ENCODE data around the gene DLG2.

Gene DLG2

DNA sequence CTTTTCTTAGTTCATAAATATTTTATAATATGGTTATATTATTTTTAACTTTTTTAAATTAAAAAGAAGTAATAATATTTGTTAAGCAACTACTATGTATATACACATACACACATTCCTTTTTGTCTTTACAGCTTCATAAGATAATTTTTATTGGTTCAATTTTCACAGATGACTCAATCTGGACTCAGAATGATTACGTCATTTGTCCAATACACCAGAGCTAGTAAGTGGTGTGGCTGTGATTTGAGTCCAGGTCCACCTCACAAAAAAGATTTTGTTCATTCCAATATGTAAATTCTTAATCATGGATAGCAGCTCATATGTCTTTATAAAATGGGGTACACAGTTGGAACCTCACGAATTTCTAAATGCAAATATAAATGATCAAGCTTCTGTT is 1014.5 kb downstream of the DLG2 start:
- no peak for TF ChIP-seq SIN3A (IDR thresholded peaks at IDR 0.05; ENCODE audit: borderline replicate concordance, insufficient read depth, low read length)
- TF ChIP-seq, protein P1, sequence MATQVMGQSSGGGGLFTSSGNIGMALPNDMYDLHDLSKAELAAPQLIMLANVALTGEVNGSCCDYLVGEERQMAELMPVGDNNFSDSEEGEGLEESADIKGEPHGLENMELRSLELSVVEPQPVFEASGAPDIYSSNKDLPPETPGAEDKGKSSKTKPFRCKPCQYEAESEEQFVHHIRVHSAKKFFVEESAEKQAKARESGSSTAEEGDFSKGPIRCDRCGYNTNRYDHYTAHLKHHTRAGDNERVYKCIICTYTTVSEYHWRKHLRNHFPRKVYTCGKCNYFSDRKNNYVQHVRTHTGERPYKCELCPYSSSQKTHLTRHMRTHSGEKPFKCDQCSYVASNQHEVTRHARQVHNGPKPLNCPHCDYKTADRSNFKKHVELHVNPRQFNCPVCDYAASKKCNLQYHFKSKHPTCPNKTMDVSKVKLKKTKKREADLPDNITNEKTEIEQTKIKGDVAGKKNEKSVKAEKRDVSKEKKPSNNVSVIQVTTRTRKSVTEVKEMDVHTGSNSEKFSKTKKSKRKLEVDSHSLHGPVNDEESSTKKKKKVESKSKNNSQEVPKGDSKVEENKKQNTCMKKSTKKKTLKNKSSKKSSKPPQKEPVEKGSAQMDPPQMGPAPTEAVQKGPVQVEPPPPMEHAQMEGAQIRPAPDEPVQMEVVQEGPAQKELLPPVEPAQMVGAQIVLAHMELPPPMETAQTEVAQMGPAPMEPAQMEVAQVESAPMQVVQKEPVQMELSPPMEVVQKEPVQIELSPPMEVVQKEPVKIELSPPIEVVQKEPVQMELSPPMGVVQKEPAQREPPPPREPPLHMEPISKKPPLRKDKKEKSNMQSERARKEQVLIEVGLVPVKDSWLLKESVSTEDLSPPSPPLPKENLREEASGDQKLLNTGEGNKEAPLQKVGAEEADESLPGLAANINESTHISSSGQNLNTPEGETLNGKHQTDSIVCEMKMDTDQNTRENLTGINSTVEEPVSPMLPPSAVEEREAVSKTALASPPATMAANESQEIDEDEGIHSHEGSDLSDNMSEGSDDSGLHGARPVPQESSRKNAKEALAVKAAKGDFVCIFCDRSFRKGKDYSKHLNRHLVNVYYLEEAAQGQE (IDR thresholded peaks at IDR 0.05; ENCODE audit: insufficient read depth in 1 of 2, low read depth in 2 of 2, low read length in 2 of 2) = no peak
- TF ChIP-seq POLR2AphosphoS5 (IDR thresholded peaks at IDR 0.05; ENCODE audit: low read depth, low read length) = no peak
- no peak for TF ChIP-seq FOXP2 (optimal IDR thresholded peaks at IDR 0.05; ENCODE audit: borderline replicate concordance, extremely low read depth, extremely low read length, insufficient read depth)
- TF ChIP-seq TAF1 (IDR thresholded peaks at IDR 0.05; ENCODE audit: borderline replicate concordance, insufficient read depth, low read length) = no peak

- TF ChIP-seq TAF1 (IDR thresholded peaks at IDR 0.05; ENCODE audit: borderline replicate concordance, insufficient read depth, low read length) (no peak), SIN3A (IDR thresholded peaks at IDR 0.05; ENCODE audit: borderline replicate concordance, insufficient read depth, low read length) (no peak), POLR2AphosphoS5 (IDR thresholded peaks at IDR 0.05; ENCODE audit: low read depth, low read length) (no peak), FOXP2 (optimal IDR thresholded peaks at IDR 0.05; ENCODE audit: borderline replicate concordance, extremely low read depth, extremely low read length, insufficient read depth) (no peak)
- TF ChIP-seq, protein P1 (IDR thresholded peaks at IDR 0.05; ENCODE audit: insufficient read depth in 1 of 2, low read depth in 2 of 2, low read length in 2 of 2) = no peak
These were observed 1018.3 kb downstream of the DLG2 start for GRCh38 chr11:84608837-84609196.

GRCh38 chr11:84607975-84608836 is 1018.9 kb downstream of the DLG2 start:
- no peak for TF ChIP-seq TAF1 (IDR thresholded peaks at IDR 0.05; ENCODE audit: borderline replicate concordance, insufficient read depth, low read length)
- no peak for TF ChIP-seq POLR2AphosphoS5 (IDR thresholded peaks at IDR 0.05; ENCODE audit: low read depth, low read length)
- TF ChIP-seq SIN3A (IDR thresholded peaks at IDR 0.05; ENCODE audit: borderline replicate concordance, insufficient read depth, low read length) = no peak
- TF ChIP-seq, protein P1 (IDR thresholded peaks at IDR 0.05; ENCODE audit: insufficient read depth in 1 of 2, low read depth in 2 of 2, low read length in 2 of 2) = no peak
- no peak for TF ChIP-seq FOXP2 (optimal IDR thresholded peaks at IDR 0.05; ENCODE audit: borderline replicate concordance, extremely low read depth, extremely low read length, insufficient read depth)

DNA sequence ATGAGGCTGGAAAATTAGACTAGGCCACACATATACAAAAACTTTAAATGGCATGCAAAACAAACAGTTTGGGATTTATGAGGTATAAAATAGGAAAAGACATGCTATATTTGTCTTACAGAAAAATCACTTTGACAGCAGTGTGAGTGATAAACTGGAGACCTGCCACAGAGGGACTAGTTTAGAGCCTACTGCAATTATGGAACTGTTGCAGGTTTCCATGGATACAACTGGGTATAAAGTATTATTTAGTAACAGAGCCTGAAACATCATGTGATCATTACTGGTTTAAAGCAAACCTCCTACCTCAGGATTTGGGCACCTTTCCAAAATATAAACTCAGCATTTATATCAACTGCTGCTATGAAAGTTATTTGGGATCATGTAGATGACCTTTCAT is 1032.5 kb downstream of the DLG2 start:
- no peak for TF ChIP-seq SIN3A (IDR thresholded peaks at IDR 0.05; ENCODE audit: borderline replicate concordance, insufficient read depth, low read length)
- no peak for TF ChIP-seq POLR2AphosphoS5 (IDR thresholded peaks at IDR 0.05; ENCODE audit: low read depth, low read length)
- TF ChIP-seq FOXP2 (optimal IDR thresholded peaks at IDR 0.05; ENCODE audit: borderline replicate concordance, extremely low read depth, extremely low read length, insufficient read depth) = no peak
- no peak for TF ChIP-seq TAF1 (IDR thresholded peaks at IDR 0.05; ENCODE audit: borderline replicate concordance, insufficient read depth, low read length)
- TF ChIP-seq, protein P1 (IDR thresholded peaks at IDR 0.05; ENCODE audit: insufficient read depth in 1 of 2, low read depth in 2 of 2, low read length in 2 of 2) = no peak
